Peyer's patch (tissue), 4 donors: ENCODE data around the gene ANKS1A. TPM values are rescaled to one million over a fixed set of nuclear protein-coding genes. Genes with fewer than 3 reads are reported as not detected.
A peak's percentile ranks its signal among the peaks of the same experiment; 100 is the strongest.

Experiments used
- DNase-seq, 3 donors: peaks; one replicate each; pipeline ENCODE4 v3.0.0-alpha.2; 2017 to 2019
- H3K27ac ChIP-seq, 4 donors: fragments of 200-600 bp; sonication (generic); one replicate each; pipeline ENCODE4 v1.5.1; 2016 to 2019
- H3K27me3 ChIP-seq, 2 donors: fragments of 200-600 bp; sonication (generic); one replicate each; pipeline ENCODE4 v1.5.1; 2019
- H3K36me3 ChIP-seq, 3 donors: fragments of 200-600 bp; sonication (generic); one replicate each; pipeline ENCODE4 v1.5.1; 2016 to 2019
- H3K4me1 ChIP-seq, 4 donors: fragments of 200-600 bp; sonication (generic); one replicate each; pipeline ENCODE4 v1.5.1; 2016 to 2019
- H3K4me3 ChIP-seq, 4 donors: fragments of 200-600 bp; sonication (generic); 1 replicate in 3 of 4; 2 replicates in 1 of 4; pipeline ENCODE4 v1.5.1; 2016 to 2019; ENCODE audit warnings: mild to moderate bottlenecking in 1 of 4
- H3K9me3 ChIP-seq, 4 donors: fragments of 200-600 bp; sonication (generic); one replicate each; pipeline ENCODE4 v1.5.1; 2016 to 2019; ENCODE audit warnings: mild to moderate bottlenecking in 1 of 4
- POLR2A ChIP-seq, 2 donors: fragments of 450-650 bp; IDR thresholded peaks; one replicate each; pipeline ENCODE4 v1.5.1; 2017; ENCODE audit warnings: antibody characterized with exemption in 2 of 2, mild to moderate bottlenecking in 2 of 2, moderate library complexity in 2 of 2
- total RNA-seq, 4 donors: library from RNA; depleted of rRNA; stranded (reverse); fragments of >200 nt; gene quantifications; one replicate each; pipeline ENCODE4 v1.1.0, GENCODE V29; 2016
- TF ChIP-seq, protein P1 (sequence below), 6 experiments: fragments of 450-650 bp in 4 of 6; fragments of 200-600 bp in 2 of 6; sonication (generic) in 1 of 6; IDR thresholded peaks; one replicate each; pipeline ENCODE4 v1.5.1; 2017 to 2019; ENCODE audit warnings: antibody characterized with exemption in 6 of 6, mild to moderate bottlenecking in 3 of 6, moderate library complexity in 1 of 6

ANKS1A gene
- total RNA-seq, 4 donors from 2014 or later, result 24.3 to 42.1 (median 31.9) TPM

DNA sequence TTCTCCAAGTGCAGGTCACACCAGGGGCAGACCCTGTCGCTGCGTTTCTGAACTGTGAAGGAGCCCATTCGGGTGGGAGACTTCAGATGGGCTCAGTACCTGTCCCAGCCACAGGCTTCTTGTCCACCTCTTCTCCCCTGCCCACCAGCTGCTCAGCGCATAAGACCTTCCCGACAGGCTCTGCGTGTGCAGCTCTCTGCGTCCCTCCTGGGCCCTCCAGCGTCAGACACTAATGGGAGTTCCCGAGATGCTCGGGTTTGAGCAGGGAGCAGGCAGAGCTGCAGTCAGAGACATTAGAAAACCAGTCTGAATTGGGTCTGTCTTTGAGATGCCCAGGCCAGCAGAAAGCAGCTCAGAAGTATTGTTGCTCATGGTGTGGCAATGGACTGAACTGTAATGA lies 201.7 kb downstream of the ANKS1A start:
- Histone ChIP-seq H3K27me3 (no peaks in the 10 kb centered on the region), H3K36me3 (peaks cover 0 to 43% (median 0%) of the 10 kb centered on the region in 3 donors), H3K4me3 (no peak overlapping the region), H3K27ac (peak overlapping the region in 1 of 4 donors; percentile 31), H3K9me3 (no peaks in the 10 kb centered on the region), H3K4me1 (peaks cover 0 to 30% (median 0%) of the 10 kb centered on the region in 4 donors)
- peak in 1 of 3 donors; percentile 27 for DNase-seq
- no peak for TF ChIP-seq POLR2A (IDR thresholded peaks at IDR 0.05)

DNA sequence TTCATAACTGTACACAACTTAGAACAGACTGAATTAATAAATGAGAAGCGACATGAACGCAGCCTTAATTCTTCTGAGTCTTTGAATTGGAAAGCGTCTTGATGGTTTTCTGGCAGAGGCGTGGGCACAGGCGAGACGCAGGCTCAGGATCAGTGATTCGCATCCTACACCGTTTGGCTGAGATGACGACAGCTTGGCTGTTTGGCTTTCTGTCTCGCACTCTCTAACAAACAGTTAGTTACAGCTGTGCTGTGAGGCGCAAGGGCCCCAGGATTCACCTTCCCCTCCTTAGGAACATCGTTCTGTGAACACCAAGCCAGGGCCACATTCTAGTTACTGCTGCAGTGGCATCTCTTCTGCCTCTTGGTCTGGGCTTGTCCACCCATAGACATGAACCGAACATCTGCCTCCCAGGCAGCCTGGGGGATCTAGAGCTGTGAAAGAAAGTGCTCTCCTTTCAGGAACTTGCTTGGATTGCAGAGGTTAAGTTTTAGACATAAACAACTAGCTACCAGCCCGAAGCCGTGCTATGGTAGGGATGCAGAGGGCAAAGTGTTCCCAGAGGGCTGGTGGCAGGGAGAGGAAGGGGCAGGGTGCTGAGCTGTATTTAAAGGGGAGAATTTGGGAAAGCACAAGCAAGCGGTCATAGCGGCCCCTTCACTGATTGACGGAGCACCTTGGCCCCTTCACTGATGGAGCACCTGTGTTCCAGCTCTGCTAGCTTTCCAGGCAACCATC lies 202.5 kb downstream of the ANKS1A start:
- TF ChIP-seq, protein P1, sequence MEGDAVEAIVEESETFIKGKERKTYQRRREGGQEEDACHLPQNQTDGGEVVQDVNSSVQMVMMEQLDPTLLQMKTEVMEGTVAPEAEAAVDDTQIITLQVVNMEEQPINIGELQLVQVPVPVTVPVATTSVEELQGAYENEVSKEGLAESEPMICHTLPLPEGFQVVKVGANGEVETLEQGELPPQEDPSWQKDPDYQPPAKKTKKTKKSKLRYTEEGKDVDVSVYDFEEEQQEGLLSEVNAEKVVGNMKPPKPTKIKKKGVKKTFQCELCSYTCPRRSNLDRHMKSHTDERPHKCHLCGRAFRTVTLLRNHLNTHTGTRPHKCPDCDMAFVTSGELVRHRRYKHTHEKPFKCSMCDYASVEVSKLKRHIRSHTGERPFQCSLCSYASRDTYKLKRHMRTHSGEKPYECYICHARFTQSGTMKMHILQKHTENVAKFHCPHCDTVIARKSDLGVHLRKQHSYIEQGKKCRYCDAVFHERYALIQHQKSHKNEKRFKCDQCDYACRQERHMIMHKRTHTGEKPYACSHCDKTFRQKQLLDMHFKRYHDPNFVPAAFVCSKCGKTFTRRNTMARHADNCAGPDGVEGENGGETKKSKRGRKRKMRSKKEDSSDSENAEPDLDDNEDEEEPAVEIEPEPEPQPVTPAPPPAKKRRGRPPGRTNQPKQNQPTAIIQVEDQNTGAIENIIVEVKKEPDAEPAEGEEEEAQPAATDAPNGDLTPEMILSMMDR (IDR thresholded peaks at IDR 0.05), result no peak
- TF ChIP-seq POLR2A (IDR thresholded peaks at IDR 0.05), result no peak
- peaks cover 0 to 35% (median 0%) of the 10 kb centered on the region in 3 donors for H3K36me3 ChIP-seq

DNA sequence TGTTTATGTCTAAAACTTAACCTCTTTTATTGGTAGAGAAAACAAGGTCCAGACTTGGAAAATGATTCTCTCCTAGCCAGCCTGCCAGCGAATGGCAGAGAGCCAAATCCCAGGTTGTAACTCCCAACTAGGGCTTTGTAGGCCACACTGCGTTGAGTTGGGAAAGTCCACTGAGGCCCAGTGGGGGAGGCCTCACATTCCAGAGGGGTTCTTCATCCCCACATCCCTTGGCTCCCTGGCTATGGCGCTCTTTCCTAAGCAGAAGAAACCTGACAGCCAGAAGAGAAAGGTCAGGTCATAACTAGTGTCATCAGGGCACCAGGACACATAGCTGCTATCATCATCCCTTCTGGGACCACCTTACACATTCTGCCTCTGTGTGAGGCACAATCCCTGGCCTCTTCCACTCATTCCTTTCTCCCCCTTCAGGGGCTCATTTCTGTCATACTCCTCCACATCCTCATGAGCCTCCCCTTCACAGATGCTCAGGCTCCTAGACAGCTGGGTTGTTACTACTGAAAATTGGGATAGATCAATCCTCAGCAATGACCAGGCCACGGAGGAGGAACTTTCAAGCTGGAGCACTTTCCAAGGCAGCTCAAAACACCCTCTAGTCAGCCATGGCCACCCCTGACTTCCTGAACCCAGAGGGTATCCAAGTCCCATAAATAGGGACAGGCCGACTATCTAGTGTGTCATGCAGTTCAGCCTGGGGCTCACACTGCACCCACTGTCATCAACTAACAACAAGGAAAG lies 203.5 kb downstream of the ANKS1A start:
- no peak for TF ChIP-seq POLR2A (IDR thresholded peaks at IDR 0.05)
- TF ChIP-seq, protein P1 (IDR thresholded peaks at IDR 0.05), result no peak
- Histone ChIP-seq H3K27me3 (no peaks in the 10 kb centered on the region), H3K4me3 (no peak overlapping the region), H3K4me1 (peaks cover 0 to 36% (median 0%) of the 10 kb centered on the region in 4 donors), H3K36me3 (peaks cover 0 to 25% (median 0%) of the 10 kb centered on the region in 3 donors), H3K9me3 (no peaks in the 10 kb centered on the region), H3K27ac (peak overlapping the region in 3 of 4 donors; percentile 7 to 46 (median 31))
- DNase-seq, result peak in 1 of 3 donors; percentile 40

More for the DNA sequence above, 202.5 kb downstream of the ANKS1A start:
- H3K4me1 ChIP-seq, result peaks cover 0 to 36% (median 0%) of the 10 kb centered on the region in 4 donors
- no peak overlapping the region for H3K4me3 ChIP-seq
- H3K27me3 ChIP-seq, result no peaks in the 10 kb centered on the region
- DNase-seq, result peak in 1 of 3 donors; percentile 44
- H3K9me3 ChIP-seq, result no peaks in the 10 kb centered on the region
- H3K27ac ChIP-seq, result peak overlapping the region in 2 of 4 donors; percentile 31

DNA sequence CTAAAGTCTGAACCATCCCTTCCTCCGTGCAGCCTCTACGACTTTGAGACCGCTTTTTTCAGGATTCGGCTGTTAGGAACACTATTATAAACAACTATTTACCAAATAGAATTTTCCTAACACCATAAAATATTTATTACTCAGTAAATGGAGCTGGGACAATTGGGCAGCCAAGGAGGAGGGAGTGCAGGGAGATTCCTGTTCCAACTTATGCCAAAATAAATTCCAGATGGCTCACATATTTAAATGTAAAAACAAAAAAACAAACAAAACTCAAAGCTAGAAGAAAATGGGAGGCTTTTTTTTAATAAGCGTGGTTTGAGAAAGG lies 204.0 kb downstream of the ANKS1A start:
- H3K36me3 ChIP-seq, result peaks cover 0 to 19% (median 0%) of the 10 kb centered on the region in 3 donors
- no peaks in the 10 kb centered on the region for H3K27me3 ChIP-seq
- H3K27ac ChIP-seq, result peak overlapping the region in 2 of 4 donors; percentile 7 to 46
- no peaks in the 10 kb centered on the region for H3K9me3 ChIP-seq
- peaks cover 0 to 36% (median 0%) of the 10 kb centered on the region in 4 donors for H3K4me1 ChIP-seq
- no peak overlapping the region for H3K4me3 ChIP-seq
- no peak for DNase-seq
- TF ChIP-seq, protein P1 (IDR thresholded peaks at IDR 0.05), result no peak
- no peak for TF ChIP-seq POLR2A (IDR thresholded peaks at IDR 0.05)

DNA sequence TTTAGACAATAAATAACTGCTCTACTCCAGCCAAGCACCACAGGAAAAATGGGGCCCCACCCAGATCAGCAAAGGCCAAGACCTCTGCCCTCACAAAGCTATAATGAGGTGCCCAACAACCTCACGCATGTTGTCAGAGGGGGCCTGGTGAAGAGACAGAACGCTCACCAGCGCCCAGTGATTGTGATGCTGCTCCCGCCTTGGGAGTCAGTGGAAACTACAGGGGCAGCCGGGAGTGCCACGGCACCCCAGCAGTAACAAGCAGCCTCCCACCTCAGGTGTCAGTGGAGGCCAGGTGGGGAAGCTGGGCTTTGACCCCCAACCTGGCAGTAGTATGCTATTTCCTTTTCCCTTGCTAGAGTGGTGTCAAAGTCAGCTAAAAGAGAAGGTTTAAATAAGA lies 204.7 kb downstream of the ANKS1A start:
- Histone ChIP-seq H3K27me3 (no peaks in the 10 kb centered on the region), H3K9me3 (no peaks in the 10 kb centered on the region), H3K4me1 (peaks cover 0 to 36% (median 0%) of the 10 kb centered on the region in 4 donors), H3K36me3 (peaks cover 0 to 12% (median 0%) of the 10 kb centered on the region in 3 donors), H3K27ac (no peak overlapping the region), H3K4me3 (no peak overlapping the region)
- no peak for TF ChIP-seq POLR2A (IDR thresholded peaks at IDR 0.05)
- TF ChIP-seq, protein P1 (IDR thresholded peaks at IDR 0.05), result no peak
- DNase-seq, result peak in 1 of 3 donors; percentile 42

DNA sequence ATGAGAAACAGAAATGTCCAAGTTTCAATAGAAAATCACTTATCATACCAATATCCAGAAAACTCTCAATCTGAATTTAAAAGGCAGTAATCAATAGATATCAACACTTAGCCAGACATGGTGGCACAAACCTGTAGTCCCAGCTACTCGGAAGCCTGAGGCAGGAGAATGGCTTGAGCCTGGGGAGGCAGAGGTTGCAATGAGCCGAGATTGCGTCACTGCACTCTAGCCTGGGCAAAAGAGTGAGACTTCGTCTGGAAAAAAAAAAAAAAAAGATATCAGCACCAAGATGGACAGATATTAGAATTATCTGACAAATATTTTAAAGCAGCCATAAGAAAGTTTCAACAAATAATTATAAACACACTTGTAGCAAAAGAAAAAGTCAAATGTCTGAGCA lies 205.1 kb downstream of the ANKS1A start:
- Histone ChIP-seq H3K4me3 (no peak overlapping the region), H3K27me3 (no peaks in the 10 kb centered on the region), H3K4me1 (peaks cover 0 to 36% (median 0%) of the 10 kb centered on the region in 4 donors), H3K36me3 (peaks cover 0 to 9% (median 0%) of the 10 kb centered on the region in 3 donors), H3K9me3 (no peaks in the 10 kb centered on the region), H3K27ac (no peak overlapping the region)
- DNase-seq, result peak in 1 of 3 donors; percentile 42
- no peak for TF ChIP-seq POLR2A (IDR thresholded peaks at IDR 0.05)
- TF ChIP-seq, protein P1 (IDR thresholded peaks at IDR 0.05), result no peak
